Epithelial cell of esophagus (primary cell): ENCODE measurements around the gene LIPA.

Experiments used
- DNase-seq: peaks from one replicate; pipeline ENCODE4 v3.0.0; 2010; ENCODE audit warnings: low read depth
- H3K4me3 ChIP-seq: 2 replicates; pipeline ENCODE4 v1.5.1; 2011; ENCODE audit warnings: mild to moderate bottlenecking, low read length, control low read depth
- CTCF ChIP-seq: IDR thresholded peaks from 2 replicates; pipeline ENCODE4 v1.5.1; 2011; ENCODE audit warnings: low read depth, mild to moderate bottlenecking, low read length, control low read depth, inconsistent platforms; ENCODE audit not compliant: insufficient read depth; ENCODE audit errors: missing control alignments

The LIPA gene

GRCh38 chr10:89217057-89217990 is 34.3 kb downstream of the LIPA start:
- peak; percentile 65 for DNase-seq
- H3K4me3 ChIP-seq, result no peak overlapping the region
- peak; percentile 60 for TF ChIP-seq CTCF

GRCh38 chr10:89216056-89216455 is 35.5 kb downstream of the LIPA start:
- no peak for DNase-seq
- TF ChIP-seq CTCF, result no peak
- no peak overlapping the region for H3K4me3 ChIP-seq

GRCh38 chr10:89215511-89215910 is 36.1 kb downstream of the LIPA start:
- DNase-seq, result no peak
- TF ChIP-seq CTCF, result no peak

GRCh38 chr10:89214566-89215165 is 36.9 kb downstream of the LIPA start:
- TF ChIP-seq CTCF, result no peak
- DNase-seq, result no peak

More at GRCh38 chr10:89215511-89215910, 36.1 kb downstream of the LIPA start:
- H3K4me3 ChIP-seq, result no peak overlapping the region

GRCh38 chr10:89213191-89213808 is 38.3 kb downstream of the LIPA start:
- TF ChIP-seq CTCF, result peak; percentile 62
- H3K4me3 ChIP-seq, result no peak overlapping the region
- DNase-seq, result peak; percentile 48

More at GRCh38 chr10:89214566-89215165, 36.9 kb downstream of the LIPA start:
- H3K4me3 ChIP-seq, result no peak overlapping the region

GRCh38 chr10:89210794-89211425 is 40.7 kb downstream of the LIPA start:
- no peak for DNase-seq
- H3K4me3 ChIP-seq, result no peak overlapping the region
- no peak for TF ChIP-seq CTCF
